Neuronal stem cell (in vitro differentiated cells): Measurements from ENCODE around the gene LAMA5.
A peak's percentile ranks its signal among the peaks of the same experiment; 100 is the strongest.

ENCODE experiments used
- DNase-seq: peaks from one replicate; pipeline ENCODE4 v3.0.0-alpha.2; 2013; ENCODE audit warnings: low spot score
- H2AFZ ChIP-seq: one replicate; pipeline ENCODE4 v1.6.1; 2013; ENCODE audit warnings: mild to moderate bottlenecking, low read length, inconsistent platforms
- H2AK5ac ChIP-seq: 2 replicates; pipeline ENCODE4 v1.6.1; 2013; ENCODE audit warnings: low read depth, mild to moderate bottlenecking, inconsistent platforms, low read length, moderate library complexity, mixed read lengths
- H2BK120ac ChIP-seq: 2 replicates; pipeline ENCODE4 v1.6.1; 2013; ENCODE audit warnings: low read depth, mild to moderate bottlenecking, inconsistent platforms, low read length, moderate library complexity, mixed read lengths
- H2BK12ac ChIP-seq: one replicate; pipeline ENCODE4 v1.6.1; 2013; ENCODE audit warnings: low read length, inconsistent platforms
- H2BK15ac ChIP-seq: 2 replicates; pipeline ENCODE4 v1.6.1; 2013; ENCODE audit warnings: mild to moderate bottlenecking, low read length, inconsistent platforms, mixed read lengths
- H2BK5ac ChIP-seq: one replicate; pipeline ENCODE4 v1.6.1; 2013; ENCODE audit warnings: inconsistent platforms, mild to moderate bottlenecking, low read length, moderate library complexity
- H3K14ac ChIP-seq: one replicate; pipeline ENCODE4 v1.6.1; 2013; ENCODE audit warnings: low read length, inconsistent platforms
- H3K18ac ChIP-seq: 2 replicates; pipeline ENCODE4 v1.6.1; 2013; ENCODE audit warnings: low read length, inconsistent platforms
- H3K23ac ChIP-seq: 2 replicates; pipeline ENCODE4 v1.6.1; 2013; ENCODE audit warnings: low read depth, mild to moderate bottlenecking, mixed read lengths, low read length, inconsistent platforms; ENCODE audit not compliant: poor library complexity
- H3K27ac ChIP-seq: replicated peaks from 3 replicates; pipeline ENCODE4 v1.5.1; 2013; ENCODE audit warnings: low read length, inconsistent platforms
- H3K27me3 ChIP-seq, 3 experiments: 2 replicates each; pipeline ENCODE4 v1.6.1; 2013; ENCODE audit warnings: low read length in 3 of 3, mild to moderate bottlenecking in 2 of 3, inconsistent platforms in 1 of 3, low read depth in 1 of 3, mixed read lengths in 1 of 3, moderate library complexity in 1 of 3; ENCODE audit not compliant: control insufficient read depth in 3 of 3, insufficient read depth in 3 of 3
- H3K36me3 ChIP-seq, 2 donors: replicated peaks in 1 of 2; 2 replicates each; pipeline ENCODE4 v1.6.1; 2013; ENCODE audit warnings: low read length in 2 of 2; ENCODE audit not compliant: control insufficient read depth in 2 of 2, insufficient read depth in 2 of 2
- H3K4ac ChIP-seq: 2 replicates; pipeline ENCODE4 v1.6.1; 2013; ENCODE audit warnings: inconsistent platforms, mild to moderate bottlenecking, low read length, moderate library complexity
- H3K4me1 ChIP-seq, 2 donors: 1 replicate in 1 of 2; 2 replicates in 1 of 2; pipeline ENCODE4 v1.6.1; 2013; ENCODE audit warnings: low read length in 2 of 2, low read depth in 1 of 2; ENCODE audit not compliant: control insufficient read depth in 2 of 2, insufficient read depth in 1 of 2
- H3K4me2 ChIP-seq: one replicate; pipeline ENCODE4 v1.6.1; 2013; ENCODE audit warnings: mild to moderate bottlenecking, low read length, inconsistent platforms; ENCODE audit not compliant: insufficient read depth, poor library complexity, severe bottlenecking
- H3K4me3 ChIP-seq, 2 donors: 2 replicates each; pipeline ENCODE4 v1.5.1; 2013; ENCODE audit warnings: low read length in 2 of 2, mild to moderate bottlenecking in 2 of 2, inconsistent platforms in 1 of 2, moderate library complexity in 1 of 2
- H3K79me1 ChIP-seq: one replicate; pipeline ENCODE4 v1.6.1; 2013; ENCODE audit warnings: low read depth, mild to moderate bottlenecking, inconsistent platforms, low read length, moderate library complexity
- H3K9ac ChIP-seq: one replicate; pipeline ENCODE4 v1.6.1; 2013; ENCODE audit warnings: mild to moderate bottlenecking, low read depth, low read length, inconsistent platforms; ENCODE audit not compliant: poor library complexity
- H3K9me3 ChIP-seq, 2 donors: replicated peaks in 1 of 2; 2 replicates each; pipeline versions ENCODE3 to v1.6.1; 2013; ENCODE audit warnings: low read length in 2 of 2, mild to moderate bottlenecking in 2 of 2, inconsistent platforms in 1 of 2, low read depth in 1 of 2, mixed read lengths in 1 of 2, moderate library complexity in 1 of 2; ENCODE audit not compliant: control insufficient read depth in 2 of 2, insufficient read depth in 1 of 2
- H4K8ac ChIP-seq: one replicate; pipeline ENCODE4 v1.6.1; 2013; ENCODE audit warnings: low read depth, mild to moderate bottlenecking, inconsistent platforms, low read length, moderate library complexity
- H4K91ac ChIP-seq: one replicate; pipeline ENCODE4 v1.6.1; 2013; ENCODE audit warnings: low read length, low read depth, mild to moderate bottlenecking, inconsistent platforms; ENCODE audit not compliant: poor library complexity
- WGBS, 2 donors: extraction: QIAGEN DNeasy Blood & Tissue Kit; methylation state at CpG; one replicate each; pipeline ENCODE4 v1.1.7; 2013; ENCODE audit warnings: missing lambda C conversion rate in 2 of 2, mixed read lengths in 1 of 2; ENCODE audit not compliant: insufficient read length in 2 of 2, insufficient replicate concordance in 1 of 2; ENCODE audit errors: extremely low coverage in 2 of 2; 5-methylcytosine and 5-hydroxymethylcytosine counted together

Gene LAMA5

DNA sequence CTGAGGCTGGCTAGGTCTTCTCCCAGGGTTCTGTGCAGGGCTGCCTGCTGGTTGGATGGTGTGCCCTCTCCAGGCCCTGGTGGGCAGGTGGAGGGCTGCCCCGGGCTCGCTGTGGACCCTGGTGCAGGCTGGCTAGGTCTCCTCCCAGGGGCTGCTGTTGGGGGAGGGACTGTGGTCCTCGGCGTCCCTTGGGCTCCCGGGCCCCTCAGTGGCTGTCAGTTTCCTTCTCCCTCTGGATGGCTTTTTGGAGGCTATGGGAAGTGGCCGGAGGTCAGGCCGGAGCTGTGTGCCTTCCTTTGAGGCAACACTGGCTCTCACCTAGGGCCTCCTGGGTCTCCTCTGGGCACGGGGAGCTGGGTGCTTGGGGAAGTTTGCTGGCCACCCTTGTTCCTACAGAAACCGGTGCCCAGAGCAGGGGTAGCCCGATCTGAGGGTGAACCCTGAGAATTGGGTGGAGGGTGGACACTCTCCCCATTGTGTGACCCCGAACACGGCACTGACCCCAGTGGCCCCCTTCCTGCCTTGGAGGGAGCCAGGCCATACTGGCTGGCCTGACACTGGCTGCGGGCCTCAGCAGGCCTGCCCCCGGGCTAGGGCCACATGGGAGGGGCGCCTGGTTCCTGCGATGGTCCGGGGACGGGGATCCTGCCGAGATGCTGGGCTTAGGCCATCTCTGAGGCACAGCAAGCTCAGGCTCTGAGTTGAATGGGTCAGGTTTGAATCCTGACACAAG is 43.8 kb upstream of the LAMA5 start:
- no peak overlapping the region for H2AFZ ChIP-seq
- no CpG with 5 or more reads among the region's 19 CpGs for WGBS, 2 donors
- no peak overlapping the region for H3K4me3 ChIP-seq
- H3K4ac ChIP-seq, result no peak overlapping the region
- DNase-seq, result no peak
- H2BK120ac ChIP-seq, result peak overlapping the region; percentile 99
- H2BK12ac ChIP-seq, result peak overlapping the region; percentile 59
- H2BK5ac ChIP-seq, result no peak overlapping the region
- no peak overlapping the region for H3K4me2 ChIP-seq
- no peak overlapping the region for H3K27ac ChIP-seq
- no peaks in the 10 kb centered on the region for H3K9me3 ChIP-seq
- H3K14ac ChIP-seq, result peak overlapping the region; percentile 71
- peak overlapping the region; percentile 24 for H3K9ac ChIP-seq
- H4K91ac ChIP-seq, result no peak overlapping the region
- H3K18ac ChIP-seq, result peak overlapping the region; percentile 78
- peaks cover 5% of the 10 kb centered on the region for H3K79me1 ChIP-seq
- peak overlapping the region; percentile 87 for H2BK15ac ChIP-seq
- H2AK5ac ChIP-seq, result peak overlapping the region; percentile 79
- peaks cover 0 to 81% (median 4%) of the 10 kb centered on the region in 3 experiments for H3K27me3 ChIP-seq
- peak overlapping the region; percentile 72 for H4K8ac ChIP-seq
- H3K36me3 ChIP-seq, result no peaks in the 10 kb centered on the region
- peaks cover 4 to 14% of the 10 kb centered on the region in 2 donors for H3K4me1 ChIP-seq
- H3K23ac ChIP-seq, result peak overlapping the region; percentile 73

DNA sequence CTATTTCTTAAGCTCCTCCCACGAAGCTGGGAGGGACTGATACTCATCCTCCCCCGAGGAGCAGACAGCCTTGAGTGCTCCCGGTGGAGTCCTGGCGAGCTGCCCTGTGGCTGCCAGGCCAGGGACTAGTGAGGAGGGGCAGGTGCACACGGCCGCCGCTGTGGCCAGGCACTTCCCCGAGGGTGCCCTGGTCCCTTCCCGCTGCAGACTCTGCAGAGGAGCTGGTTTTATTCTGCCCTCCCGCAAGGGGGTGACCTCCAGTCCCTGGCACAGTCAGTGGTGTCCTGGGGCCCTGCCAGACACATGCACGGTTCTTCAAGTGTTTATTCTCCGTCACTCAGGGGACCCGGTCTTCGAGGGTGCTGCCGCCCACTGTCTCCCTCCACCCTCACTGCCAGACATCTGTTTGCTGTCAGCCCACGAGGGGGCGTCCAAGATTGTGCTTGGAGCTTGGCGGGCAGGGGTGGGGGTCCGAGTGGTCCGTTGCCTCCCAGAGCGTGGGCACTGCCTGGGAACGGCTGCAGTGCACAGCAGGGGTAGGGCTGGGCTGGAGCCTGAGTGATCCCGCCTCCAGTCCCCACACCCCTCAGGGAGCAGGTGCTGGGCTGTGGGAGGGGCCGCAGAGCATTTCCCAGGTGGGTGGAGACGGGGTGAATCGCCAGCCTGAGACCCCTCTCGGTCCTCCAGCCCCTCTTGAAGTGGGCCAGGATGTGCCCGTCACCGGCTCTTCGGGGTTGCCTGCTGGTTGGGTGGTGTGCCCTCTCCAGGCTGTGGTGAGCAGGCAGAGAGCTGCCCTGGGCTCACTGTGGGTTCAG is 43.0 kb upstream of the LAMA5 start:
- H2AK5ac ChIP-seq, result peak overlapping the region; percentile 88
- H3K4me1 ChIP-seq, result peaks cover 8 to 18% of the 10 kb centered on the region in 2 donors
- H4K8ac ChIP-seq, result peak overlapping the region; percentile 72
- peak overlapping the region; percentile 78 for H3K18ac ChIP-seq
- H3K9me3 ChIP-seq, result no peaks in the 10 kb centered on the region
- H2AFZ ChIP-seq, result no peak overlapping the region
- H3K27ac ChIP-seq, result no peak overlapping the region
- peaks cover 0 to 73% (median 4%) of the 10 kb centered on the region in 3 experiments for H3K27me3 ChIP-seq
- H3K9ac ChIP-seq, result peak overlapping the region; percentile 76
- H2BK5ac ChIP-seq, result no peak overlapping the region
- peak overlapping the region; percentile 87 for H2BK15ac ChIP-seq
- DNase-seq, result peak; percentile 65
- no peak overlapping the region for H3K4ac ChIP-seq
- WGBS, 2 donors, result no CpG with 5 or more reads among the region's 30 CpGs
- peak overlapping the region; percentile 28 for H3K4me2 ChIP-seq
- H2BK120ac ChIP-seq, result peak overlapping the region; percentile 99
- no peak overlapping the region for H4K91ac ChIP-seq
- H3K36me3 ChIP-seq, result no peaks in the 10 kb centered on the region
- H3K23ac ChIP-seq, result peak overlapping the region; percentile 81
- H3K4me3 ChIP-seq, result no peak overlapping the region
- peak overlapping the region; percentile 59 for H2BK12ac ChIP-seq
- peaks cover 5% of the 10 kb centered on the region for H3K79me1 ChIP-seq
- no peak overlapping the region for H3K14ac ChIP-seq

DNA sequence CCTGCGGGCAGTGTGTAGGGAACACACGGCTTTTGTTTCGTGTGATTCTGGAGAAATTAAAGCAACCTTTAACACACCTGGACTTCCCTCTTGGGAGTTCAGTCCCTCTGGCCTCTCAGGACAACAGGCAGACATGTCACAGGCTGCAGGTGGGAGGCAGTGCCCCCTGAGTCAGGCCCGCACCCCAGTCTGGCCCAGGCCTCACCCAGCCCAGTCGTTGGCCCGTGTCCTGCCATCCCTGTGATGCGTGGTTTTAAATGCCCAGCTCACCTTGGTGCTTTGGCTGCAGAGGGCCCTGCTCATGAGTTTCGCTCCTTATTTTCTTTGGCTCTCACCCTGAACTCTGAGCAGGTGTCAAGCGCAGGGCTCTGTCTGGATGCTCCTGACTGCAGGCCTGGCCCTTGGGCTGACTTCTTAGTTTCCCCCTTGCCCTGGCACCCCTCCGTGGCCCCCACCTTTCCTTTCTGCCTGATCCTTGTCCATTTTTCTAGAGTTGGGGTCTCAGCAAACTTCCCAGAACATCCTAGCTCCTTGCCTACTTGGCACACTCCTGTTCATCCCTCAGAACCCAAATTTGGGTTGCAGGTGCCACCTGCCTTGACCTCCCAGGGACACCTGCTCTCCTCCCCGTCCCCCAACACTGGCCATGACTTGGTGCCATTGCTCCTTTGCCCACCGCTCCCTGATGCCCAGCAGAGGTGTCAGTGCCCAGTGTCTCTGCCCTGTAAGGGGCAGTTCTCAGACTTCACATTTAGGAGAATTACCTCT is 42.2 kb upstream of the LAMA5 start:
- Histone ChIP-seq H2AFZ (no peak overlapping the region), H3K9ac (no peak overlapping the region), H2BK15ac (peak overlapping the region; percentile 97), H3K79me1 (peaks cover 8% of the 10 kb centered on the region), H3K23ac (no peak overlapping the region), H2AK5ac (peak overlapping the region; percentile 99), H3K27me3 (peaks cover 0 to 66% (median 4%) of the 10 kb centered on the region in 3 experiments), H3K14ac (no peak overlapping the region), H4K91ac (no peak overlapping the region), H3K27ac (no peak overlapping the region), H2BK12ac (no peak overlapping the region), H4K8ac (no peak overlapping the region), H3K4me3 (no peak overlapping the region), H3K4me1 (peaks cover 9 to 18% of the 10 kb centered on the region in 2 donors), H3K36me3 (no peaks in the 10 kb centered on the region), H3K18ac (no peak overlapping the region), H3K9me3 (no peaks in the 10 kb centered on the region), H2BK5ac (no peak overlapping the region), H2BK120ac (no peak overlapping the region), H3K4me2 (no peak overlapping the region), H3K4ac (no peak overlapping the region)
- no peak for DNase-seq
- WGBS, 2 donors, result no CpG with 5 or more reads among the region's 12 CpGs
